Limb (tissue), 2 donors: ENCODE data around the gene MYL12B.
"Not testable (repeated sequence)": the region's sequence is repeated elsewhere in the genome, so short reads cannot be mapped to it uniquely, and the experiment has no call there.

ENCODE experiments used
- DNase-seq, 2 donors: peaks; one replicate each; pipeline ENCODE4 v3.0.0-alpha.2; 2016; ENCODE audit errors: extremely low spot score in 2 of 2

MYL12B gene

GRCh38 chr18:3262234-3263131 lies 550 bp downstream of the MYL12B start:
- DNase-seq: no peak

- no peak for DNase-seq
Observed at GRCh38 chr18:3263132-3263700, 1.3 kb downstream of the MYL12B start.

- no peak for DNase-seq
Observed at GRCh38 chr18:3264362-3264761, 2.4 kb downstream of the MYL12B start.

DNA sequence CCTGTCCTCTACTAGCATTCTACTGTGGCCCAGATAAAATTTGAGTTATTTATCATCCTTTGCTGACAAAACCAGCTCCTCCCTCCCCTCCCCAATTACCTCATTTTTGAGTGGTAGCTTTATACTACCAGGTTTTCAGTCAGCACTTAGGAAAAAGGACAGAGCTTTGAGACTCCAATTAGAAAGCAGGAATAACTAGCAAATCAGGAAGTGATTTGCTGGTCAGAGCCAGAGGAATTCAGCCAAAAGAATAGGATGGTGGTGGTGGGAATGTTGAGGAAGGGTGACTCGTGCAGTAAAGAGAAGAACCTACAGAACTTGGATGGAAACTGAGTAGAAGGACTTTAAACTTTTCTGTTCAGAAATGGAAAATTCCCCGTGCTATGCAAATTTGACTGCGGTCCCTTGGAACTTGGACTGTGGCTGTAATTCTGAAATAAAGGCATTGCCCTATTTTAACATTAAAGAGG lies 3.7 kb downstream of the MYL12B start:
- no peak for DNase-seq

DNA sequence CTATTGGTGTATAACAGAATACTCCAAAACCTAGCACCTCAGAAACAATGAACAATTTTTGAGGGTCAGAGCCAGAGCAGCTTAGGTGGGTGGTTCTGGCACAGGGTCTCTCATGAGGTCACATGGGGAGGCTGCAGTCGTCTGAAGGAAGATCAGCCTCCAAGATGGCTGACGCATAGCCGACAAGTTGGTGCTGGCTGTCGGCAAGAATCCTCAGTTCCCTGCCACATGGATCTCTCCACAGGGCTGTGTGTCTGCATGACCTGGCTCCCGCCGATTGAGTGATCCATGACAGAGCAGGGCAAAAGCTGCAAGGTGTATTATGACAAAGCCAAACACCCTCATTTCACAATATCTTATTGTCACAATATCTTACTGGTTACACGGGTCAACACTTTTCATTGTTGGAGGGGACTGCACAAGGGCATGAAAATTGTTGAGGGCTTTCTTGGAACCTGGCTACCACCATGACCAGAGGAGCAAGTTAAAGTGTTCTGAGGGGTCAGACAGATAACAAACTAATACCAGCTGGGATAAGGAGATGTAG lies 4.2 kb downstream of the MYL12B start:
- no peak for DNase-seq

DNA sequence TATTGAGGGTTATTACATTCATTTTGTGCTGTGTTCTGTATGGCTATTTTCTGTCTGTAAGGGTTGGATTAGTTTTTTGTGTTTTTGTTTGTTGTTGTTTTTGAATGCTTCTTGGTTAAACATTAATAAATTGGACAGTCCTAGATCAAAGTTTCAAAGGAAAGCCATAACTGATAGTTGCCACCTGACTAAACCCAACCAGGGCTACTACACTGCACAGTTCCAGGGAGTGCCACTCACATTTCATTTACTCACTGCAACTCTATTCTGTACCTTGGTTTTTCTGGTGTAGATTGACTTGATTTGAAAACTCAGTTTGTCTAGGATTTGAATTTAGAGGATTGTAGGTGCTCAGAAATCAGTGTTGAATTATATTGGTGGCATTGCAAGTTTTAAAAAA lies 6.4 kb downstream of the MYL12B start:
- no peak for DNase-seq

DNA sequence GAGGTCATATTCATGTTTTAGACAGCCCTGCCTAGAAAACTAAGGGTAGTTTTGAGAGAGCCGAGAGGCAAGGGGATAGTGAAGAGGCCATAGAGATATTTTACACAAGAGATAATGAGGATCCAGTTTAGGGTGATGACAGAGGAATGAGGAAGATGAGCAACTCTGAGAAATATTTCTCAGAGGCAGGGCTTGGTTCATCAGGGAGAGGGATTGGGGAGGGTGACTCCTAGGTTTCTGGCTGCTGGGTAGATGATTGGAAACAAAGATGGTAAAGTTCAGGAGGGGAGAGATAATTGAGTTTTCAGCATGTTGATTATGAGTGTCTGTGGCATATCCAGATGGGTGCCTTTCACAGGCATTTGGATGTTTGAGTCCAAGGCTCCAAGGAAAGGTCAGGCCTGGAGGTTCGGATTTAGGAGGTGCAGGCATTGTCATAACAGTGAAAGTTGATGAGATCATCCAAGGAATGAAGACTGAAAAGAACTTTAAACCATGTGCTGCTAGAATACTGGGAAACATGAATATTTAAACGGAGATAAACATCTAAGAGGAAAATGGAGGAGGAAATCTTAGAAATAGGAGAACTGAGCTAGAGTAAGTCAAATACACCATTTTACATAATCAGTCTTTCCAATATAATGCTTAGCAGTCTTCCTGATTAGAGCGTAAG lies 7.4 kb downstream of the MYL12B start:
- no peak for DNase-seq

GRCh38 chr18:3269914-3270299 lies 8.0 kb downstream of the MYL12B start:
- no peak for DNase-seq

GRCh38 chr18:3273042-3273441 lies 11.1 kb downstream of the MYL12B start:
- no peak for DNase-seq

DNA sequence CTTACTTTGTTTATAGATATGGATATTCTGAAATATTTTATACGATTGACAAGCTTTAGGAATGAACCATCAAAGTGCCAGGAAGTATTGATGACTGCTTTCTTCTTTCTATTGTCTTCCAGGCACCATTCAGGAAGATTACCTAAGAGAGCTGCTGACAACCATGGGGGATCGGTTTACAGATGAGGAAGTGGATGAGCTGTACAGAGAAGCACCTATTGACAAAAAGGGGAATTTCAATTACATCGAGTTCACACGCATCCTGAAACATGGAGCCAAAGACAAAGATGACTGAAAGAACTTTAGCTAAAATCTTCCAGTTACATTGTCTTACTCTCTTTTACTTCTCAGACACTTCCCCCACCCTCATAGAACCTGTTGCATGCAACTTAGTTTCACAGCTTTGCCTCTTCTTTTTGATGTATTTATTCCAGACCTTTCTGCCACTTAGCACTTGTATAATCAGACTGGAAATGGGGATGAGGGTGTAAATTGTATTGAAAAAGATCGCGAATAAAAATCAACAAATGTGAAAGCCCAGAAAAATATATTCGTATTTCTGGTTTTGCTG lies 15.8 kb downstream of the MYL12B start:
- DNase-seq: not testable (repeated sequence)

- DNase-seq: no peak
Observed at GRCh38 chr18:3279201-3280185, 17.6 kb downstream of the MYL12B start.

DNA sequence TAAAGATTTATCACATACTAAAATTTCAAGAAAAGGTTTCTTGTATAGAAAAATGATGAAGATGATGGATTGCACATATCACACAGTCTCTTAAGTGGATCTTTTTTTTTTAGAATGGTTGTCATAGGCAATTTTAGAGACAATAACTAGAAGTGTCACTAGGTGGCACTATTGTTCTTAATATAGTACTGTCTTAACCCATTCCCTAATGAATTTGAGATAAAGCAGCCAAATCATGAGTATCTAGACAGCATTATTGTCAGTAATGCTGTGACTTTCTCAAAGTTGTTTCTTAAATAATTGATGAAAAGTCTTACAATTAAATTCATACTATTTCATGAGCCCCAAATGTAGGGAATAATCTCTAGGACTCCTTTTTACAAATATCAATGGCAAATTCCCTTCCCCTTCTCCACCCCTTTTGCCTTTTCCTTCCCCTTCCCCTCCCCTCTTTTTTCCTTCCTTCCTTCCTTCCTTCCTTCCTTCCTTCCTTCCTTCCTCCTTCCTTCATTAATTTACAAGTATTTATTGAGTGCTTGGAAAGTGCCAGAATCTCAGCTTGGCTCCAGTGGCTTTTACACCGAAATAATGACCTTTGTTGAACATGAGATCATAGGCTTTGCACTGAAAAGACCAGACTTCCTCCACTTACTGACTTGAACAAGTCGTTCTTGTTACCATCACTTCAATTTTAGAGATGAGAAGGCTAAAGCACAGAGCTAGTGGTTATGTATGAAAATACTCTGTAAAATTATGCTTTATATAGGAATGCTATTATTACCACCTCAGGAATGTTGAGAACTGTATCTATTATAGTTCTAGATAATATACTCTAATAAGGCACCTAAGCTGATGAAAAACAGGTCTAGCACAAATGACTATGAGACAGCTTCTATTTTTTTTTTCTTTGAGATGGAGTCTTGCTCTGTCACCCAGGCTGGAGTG lies 19.8 kb downstream of the MYL12B start:
- peak in 1 of 2 donors; percentile 91 for DNase-seq

GRCh38 chr18:3283253-3283863 lies 21.4 kb downstream of the MYL12B start:
- no peak for DNase-seq

- no peak for DNase-seq
Observed at GRCh38 chr18:3283908-3284307, 22.0 kb downstream of the MYL12B start.

DNA sequence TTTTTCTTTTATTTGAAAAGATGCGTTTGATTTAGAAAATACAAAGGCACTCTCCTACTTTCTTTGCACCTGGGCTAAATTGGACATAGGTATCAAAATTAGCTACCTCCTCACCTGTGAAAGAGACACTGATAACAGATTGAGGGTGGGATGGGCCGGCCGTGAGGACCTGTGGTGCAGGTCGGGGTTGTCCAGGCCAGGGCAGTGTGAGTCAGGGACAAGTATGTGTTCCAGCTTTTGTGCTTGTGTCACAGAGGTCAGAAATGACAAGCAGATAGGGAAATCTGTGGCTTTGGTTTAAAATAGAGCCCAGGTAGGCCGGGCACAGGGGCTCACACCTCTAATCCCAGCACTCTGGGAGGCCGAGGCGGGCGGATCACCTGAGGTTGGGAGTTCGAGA lies 22.6 kb downstream of the MYL12B start:
- no peak for DNase-seq

DNA sequence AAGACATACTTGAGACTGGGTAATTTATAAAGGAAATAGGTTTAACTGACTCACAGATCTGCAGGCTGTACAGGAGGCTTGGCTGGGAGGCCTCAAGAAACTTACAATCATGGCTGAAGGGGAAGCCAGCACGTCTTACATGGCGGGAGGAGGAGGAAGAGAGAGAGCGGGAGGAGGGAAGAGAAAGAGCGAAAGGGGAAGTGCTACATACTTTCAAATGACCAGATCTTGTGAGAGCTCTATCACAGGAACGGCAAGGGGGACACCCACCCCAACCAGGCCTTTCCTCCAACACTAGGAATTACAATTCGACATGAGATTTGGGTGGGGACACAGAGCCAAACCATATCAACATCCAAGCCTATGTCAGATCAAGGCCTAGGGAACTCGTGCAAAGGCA lies 24.2 kb downstream of the MYL12B start:
- DNase-seq: no peak

- DNase-seq: no peak
Observed at GRCh38 chr18:3293196-3293951, 31.4 kb downstream of the MYL12B start.

DNA sequence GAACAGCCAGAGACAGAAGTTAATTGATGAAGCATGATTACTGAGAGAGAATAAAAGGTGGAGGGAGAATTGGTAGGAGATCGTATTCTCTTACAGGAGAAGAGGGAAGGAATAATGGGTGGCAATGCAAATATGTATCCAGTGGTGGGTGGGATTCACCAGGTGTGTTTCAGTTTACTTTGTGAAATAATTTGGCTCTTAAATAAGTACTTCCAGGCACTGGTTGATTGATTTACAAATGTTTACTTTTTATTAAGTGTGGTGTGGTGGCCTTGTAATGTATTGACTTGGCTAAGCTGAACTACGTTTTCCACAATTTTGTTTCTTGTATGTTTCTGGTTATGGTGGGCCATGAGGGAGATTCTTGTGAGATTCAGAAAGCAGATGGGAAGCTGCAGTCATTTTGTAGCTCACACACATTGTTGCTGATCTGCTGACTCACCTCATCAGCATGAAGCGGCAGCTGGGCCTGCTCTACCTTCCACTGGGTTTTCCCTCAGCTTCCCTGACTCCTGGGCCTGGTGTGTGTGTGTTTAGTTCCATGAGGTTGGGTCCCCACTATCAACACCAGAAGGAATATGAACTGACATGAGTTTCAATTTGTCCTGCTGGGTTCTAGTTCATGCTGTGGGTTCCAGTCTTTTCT lies 32.6 kb downstream of the MYL12B start:
- DNase-seq: no peak
